CD8-positive, alpha-beta memory T cell (primary cell): ENCODE data around the gene COL13A1. TPM values are rescaled to one million over a fixed set of nuclear protein-coding genes. Genes with fewer than 3 reads are reported as not detected.

Experiments used
- CTCF ChIA-PET: fragments of 350-600 bp; sonication (Branson Sonifier 250); formaldehyde crosslinking; loops from one replicate; lab custom pipeline; 2021; ENCODE audit warnings: antibody characterized with exemption; lab: Charles Lee
- POLR2A ChIA-PET: fragments of 350-600 bp; sonication (Branson Sonifier 250); formaldehyde crosslinking; loops from one replicate; lab custom pipeline; 2021; ENCODE audit warnings: antibody characterized with exemption; lab: Charles Lee
- DNase-seq, 5 donors: peaks; one replicate each; pipeline versions ENCODE4 v3.0.0 to v3.0.0-alpha.2; 2020 to 2022; ENCODE audit warnings: mixed read lengths in 1 of 5
- H3K27ac ChIP-seq: one replicate; pipeline ENCODE4 v1.7.0; 2013; ENCODE audit warnings: low read depth, mild to moderate bottlenecking, low read length, moderate library complexity
- H3K27me3 ChIP-seq: 2 replicates; pipeline ENCODE4 v1.7.0; 2013; ENCODE audit warnings: low read length, mild to moderate bottlenecking; ENCODE audit not compliant: insufficient read depth, poor library complexity, severe bottlenecking
- H3K36me3 ChIP-seq: 2 replicates; pipeline ENCODE4 v1.7.0; 2013; ENCODE audit warnings: mild to moderate bottlenecking, low read length, moderate library complexity; ENCODE audit not compliant: insufficient read depth
- H3K4me1 ChIP-seq: 2 replicates; pipeline ENCODE4 v1.7.0; 2013; ENCODE audit warnings: mild to moderate bottlenecking, low read length, moderate library complexity; ENCODE audit not compliant: insufficient read depth
- H3K4me3 ChIP-seq: 2 replicates; pipeline ENCODE4 v1.7.0; 2013; ENCODE audit warnings: mild to moderate bottlenecking, low read length
- H3K9me3 ChIP-seq: 2 replicates; pipeline ENCODE4 v1.7.0; 2013; ENCODE audit warnings: mild to moderate bottlenecking, low read length
- H3K27ac Mint-ChIP-seq, 8 donors: one replicate each; pipeline ENCODE4 v1.8.0; 2020 to 2021; ENCODE audit warnings: mixed read lengths in 8 of 8, mild to moderate bottlenecking in 6 of 8, inconsistent platforms in 3 of 8, moderate library complexity in 3 of 8
- H3K27me3 Mint-ChIP-seq, 2 donors: one replicate each; pipeline ENCODE4 v1.8.0; 2020 to 2021; ENCODE audit warnings: mixed read lengths in 2 of 2, mild to moderate bottlenecking in 1 of 2, moderate library complexity in 1 of 2
- H3K36me3 Mint-ChIP-seq, 3 donors: one replicate each; pipeline ENCODE4 v1.8.0; 2020 to 2021; ENCODE audit warnings: mixed read lengths in 3 of 3, inconsistent platforms in 1 of 3, mild to moderate bottlenecking in 1 of 3
- H3K4me1 Mint-ChIP-seq, 3 donors: one replicate each; pipeline ENCODE4 v1.8.0; 2020 to 2021; ENCODE audit warnings: mixed read lengths in 3 of 3, inconsistent platforms in 1 of 3, mild to moderate bottlenecking in 1 of 3
- H3K4me3 Mint-ChIP-seq, 7 donors: one replicate each; pipeline ENCODE4 v1.8.0; 2020 to 2021; ENCODE audit warnings: mixed read lengths in 7 of 7, mild to moderate bottlenecking in 6 of 7, moderate library complexity in 4 of 7, inconsistent platforms in 2 of 7
- H3K9me3 Mint-ChIP-seq, 5 donors: one replicate each; pipeline ENCODE4 v1.8.0; 2020 to 2022; ENCODE audit warnings: mixed read lengths in 5 of 5, mild to moderate bottlenecking in 3 of 5, moderate library complexity in 2 of 5, inconsistent platforms in 1 of 5
- polyA plus RNA-seq: library from polyadenylated mRNA; unstranded; fragments of 300-500 nt; fragmentation: Illumina TruSeq; gene quantifications from one replicate; pipeline ENCODE4 v1.2.3, GENCODE V29; 2021
- total RNA-seq, 2 experiments: library from RNA; stranded (reverse); gene quantifications; one replicate each; pipeline ENCODE4 v1.2.3, GENCODE V29; 2021

Gene COL13A1
- total and polyA plus RNA-seq, 3 experiments from 2014 or later: not detected

DNA sequence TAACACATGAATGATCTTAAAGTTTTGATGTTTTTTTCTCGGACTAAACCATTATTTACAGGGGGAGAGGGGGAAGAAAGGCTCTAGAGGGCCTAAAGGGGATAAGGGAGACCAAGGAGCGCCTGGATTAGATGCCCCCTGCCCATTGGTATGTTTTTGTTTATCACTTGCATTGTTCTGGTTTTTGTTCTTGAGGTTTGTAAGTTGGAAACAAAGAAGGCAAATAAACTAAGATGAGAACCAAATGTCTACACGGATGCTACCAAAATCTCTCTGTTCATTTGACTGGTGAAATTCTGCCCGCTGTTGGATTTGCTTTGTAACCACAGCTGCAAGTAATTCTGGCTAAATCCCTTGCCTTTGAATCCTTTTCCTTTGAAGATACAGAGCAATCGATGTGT lies 151.1 kb downstream of the COL13A1 start:
- Histone ChIP-seq H3K27ac (no peak overlapping the region), H3K4me1 (no peaks in the 10 kb centered on the region), H3K4me3 (no peak overlapping the region), H3K27me3 (no peaks in the 10 kb centered on the region), H3K36me3 (no peaks in the 10 kb centered on the region), H3K9me3 (no peaks in the 10 kb centered on the region)
- ChIA-PET CTCF (no interaction called here), POLR2A (no interaction called here)
- Mint-ChIP-seq H3K27ac (no peak overlapping the region), H3K4me3 (no peak overlapping the region), H3K36me3 (no peaks in the 10 kb centered on the region), H3K27me3 (peaks cover 12 to 28% of the 10 kb centered on the region in 2 donors), H3K4me1 (no peaks in the 10 kb centered on the region), H3K9me3 (no peaks in the 10 kb centered on the region)
- DNase-seq: no peak

DNA sequence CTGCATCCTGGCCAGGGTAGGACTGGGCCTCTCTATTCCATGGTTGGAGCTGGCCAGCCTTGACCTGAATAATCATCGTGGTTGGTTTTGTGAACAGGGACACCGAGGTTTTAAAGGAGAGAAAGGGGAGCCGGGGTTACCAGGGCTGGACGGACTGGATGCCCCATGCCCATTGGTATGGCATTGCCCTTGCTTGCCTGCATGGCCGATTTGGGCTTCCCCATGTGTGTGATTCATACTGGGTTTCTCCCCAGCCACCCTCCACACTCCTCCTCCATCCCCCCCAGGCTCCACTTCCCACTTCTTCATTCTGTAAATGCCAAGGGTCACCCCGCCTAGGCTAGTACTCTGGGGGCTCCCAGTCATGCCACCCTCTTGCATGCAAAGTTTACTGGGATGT lies 152.1 kb downstream of the COL13A1 start:
- Histone ChIP-seq H3K4me3 (no peak overlapping the region), H3K27ac (no peak overlapping the region), H3K4me1 (no peaks in the 10 kb centered on the region), H3K27me3 (no peaks in the 10 kb centered on the region), H3K36me3 (no peaks in the 10 kb centered on the region), H3K9me3 (no peaks in the 10 kb centered on the region)
- no peaks in the 10 kb centered on the region for H3K9me3 Mint-ChIP-seq
- H3K27me3 Mint-ChIP-seq: peaks cover 9 to 36% of the 10 kb centered on the region in 2 donors
- H3K4me3 Mint-ChIP-seq: no peak overlapping the region
- POLR2A ChIA-PET: no interaction called here
- no peaks in the 10 kb centered on the region for H3K36me3 Mint-ChIP-seq
- CTCF ChIA-PET: interaction anchor here (1.3 kb wide), 1 partner anchor 15 kb away, joined by 3 read pairs; no protein-coding TSS in a partner anchor
- H3K4me1 Mint-ChIP-seq: no peaks in the 10 kb centered on the region
- no peak for DNase-seq
- H3K27ac Mint-ChIP-seq: no peak overlapping the region

DNA sequence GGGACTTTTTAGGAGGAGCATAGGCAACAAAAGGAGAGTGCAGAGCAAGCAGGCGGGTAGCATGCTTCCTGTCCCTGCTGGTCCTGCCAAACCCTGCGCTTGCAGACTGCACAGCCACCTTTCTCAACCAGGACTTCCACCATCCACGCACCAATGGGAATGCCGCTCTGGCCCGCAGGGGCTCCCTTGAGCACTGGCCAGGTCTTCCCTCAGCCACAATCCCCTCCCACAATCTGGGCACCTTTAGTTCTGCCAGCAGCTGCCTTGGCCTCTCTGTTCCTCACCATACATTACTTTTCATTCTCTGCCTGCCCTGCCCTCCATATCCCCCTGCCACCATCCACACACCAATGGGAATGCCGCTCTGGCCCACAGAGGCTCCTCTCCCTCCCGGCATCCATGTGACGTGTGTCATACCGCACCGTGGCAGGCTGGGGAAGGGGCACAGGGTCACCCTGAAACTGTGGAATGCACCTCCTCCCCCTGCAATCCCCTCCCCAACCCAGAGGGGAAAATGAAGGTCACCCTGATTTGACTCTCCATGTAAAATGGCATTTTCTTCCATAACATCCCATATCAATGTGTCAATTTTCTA lies 153.6 kb downstream of the COL13A1 start:
- Histone ChIP-seq H3K4me3 (no peak overlapping the region), H3K4me1 (no peaks in the 10 kb centered on the region), H3K9me3 (no peaks in the 10 kb centered on the region), H3K27ac (no peak overlapping the region), H3K27me3 (no peaks in the 10 kb centered on the region), H3K36me3 (no peaks in the 10 kb centered on the region)
- POLR2A ChIA-PET: no interaction called here
- H3K4me1 Mint-ChIP-seq: no peaks in the 10 kb centered on the region
- H3K4me3 Mint-ChIP-seq: no peak overlapping the region
- H3K36me3 Mint-ChIP-seq: no peaks in the 10 kb centered on the region
- no peak for DNase-seq
- CTCF ChIA-PET: interaction anchor here (1.3 kb wide), 1 partner anchor 16 kb away, joined by 3 read pairs; no protein-coding TSS in a partner anchor
- H3K27ac Mint-ChIP-seq: no peak overlapping the region
- peaks cover 17 to 39% of the 10 kb centered on the region in 2 donors for H3K27me3 Mint-ChIP-seq
- no peaks in the 10 kb centered on the region for H3K9me3 Mint-ChIP-seq

DNA sequence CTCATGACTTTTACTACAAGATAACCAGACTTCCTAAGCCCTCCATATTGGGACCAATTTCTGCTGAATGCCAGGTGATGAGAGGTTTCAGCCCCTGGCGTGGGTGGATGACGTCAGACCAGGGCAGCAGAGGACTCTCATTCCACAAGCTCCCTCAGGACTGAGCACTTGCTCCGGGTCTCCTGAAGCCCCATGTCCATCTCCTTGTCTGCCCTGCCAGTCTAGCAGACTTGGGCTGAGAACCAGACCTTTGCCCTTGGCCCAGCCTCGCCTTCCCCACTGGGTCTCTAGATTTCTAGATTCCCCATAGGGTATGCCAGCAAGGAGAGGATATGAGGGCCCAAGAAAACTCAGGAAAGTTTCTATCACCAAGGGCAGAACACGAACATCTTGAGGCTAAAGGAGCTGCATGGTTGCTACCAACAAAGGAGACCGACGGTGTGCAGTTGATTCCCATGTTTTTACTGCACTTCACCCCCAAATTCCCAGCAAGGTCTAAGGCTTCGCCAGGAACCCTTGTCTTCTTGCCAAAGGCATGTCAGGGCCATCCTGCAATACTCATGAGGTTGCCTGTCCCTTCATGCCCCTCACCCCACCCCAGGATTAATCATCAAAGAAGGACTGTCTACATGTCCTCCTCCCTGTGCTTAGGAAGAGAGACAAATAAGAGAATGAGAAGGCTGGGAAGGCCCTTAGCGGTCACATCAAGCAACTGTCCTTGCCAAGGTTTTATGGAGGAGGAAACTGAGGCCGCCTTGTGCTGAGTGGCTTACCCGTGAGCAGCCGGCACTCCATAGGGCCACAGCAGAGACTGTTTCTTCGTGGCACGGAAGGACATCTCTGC lies 154.4 kb downstream of the COL13A1 start:
- POLR2A ChIA-PET: no interaction called here
- Histone ChIP-seq H3K36me3 (no peaks in the 10 kb centered on the region), H3K9me3 (no peaks in the 10 kb centered on the region), H3K27me3 (no peaks in the 10 kb centered on the region), H3K4me3 (no peak overlapping the region), H3K27ac (no peak overlapping the region), H3K4me1 (no peaks in the 10 kb centered on the region)
- H3K9me3 Mint-ChIP-seq: no peaks in the 10 kb centered on the region
- H3K36me3 Mint-ChIP-seq: no peaks in the 10 kb centered on the region
- no peak overlapping the region for H3K27ac Mint-ChIP-seq
- CTCF ChIA-PET: no interaction called here
- H3K4me3 Mint-ChIP-seq: no peak overlapping the region
- no peaks in the 10 kb centered on the region for H3K4me1 Mint-ChIP-seq
- DNase-seq: no peak
- H3K27me3 Mint-ChIP-seq: peaks cover 16 to 41% of the 10 kb centered on the region in 2 donors

DNA sequence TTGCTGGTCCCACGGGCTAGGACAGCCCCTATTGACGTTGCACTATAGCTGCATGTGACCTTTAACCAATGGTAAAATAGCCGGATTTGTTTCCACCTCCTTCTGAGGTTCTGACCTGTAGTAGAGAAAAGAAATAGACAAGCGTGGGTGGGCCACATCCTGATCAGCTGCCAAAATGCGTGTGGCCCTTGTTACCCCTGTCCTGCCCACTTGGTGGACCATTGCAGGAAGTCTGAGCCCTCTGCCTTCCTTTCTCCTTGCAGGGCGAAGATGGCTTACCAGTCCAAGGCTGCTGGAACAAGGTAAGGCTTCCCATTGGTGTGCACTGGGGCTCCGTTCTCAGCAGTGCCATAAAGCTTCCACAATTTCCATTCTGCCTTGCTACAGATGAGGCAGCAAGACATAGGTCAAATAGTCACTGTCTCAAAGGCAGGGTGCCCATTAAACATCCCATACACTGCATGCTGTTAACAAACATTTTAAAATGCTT lies 155.1 kb downstream of the COL13A1 start:
- CTCF ChIA-PET: no interaction called here

DNA sequence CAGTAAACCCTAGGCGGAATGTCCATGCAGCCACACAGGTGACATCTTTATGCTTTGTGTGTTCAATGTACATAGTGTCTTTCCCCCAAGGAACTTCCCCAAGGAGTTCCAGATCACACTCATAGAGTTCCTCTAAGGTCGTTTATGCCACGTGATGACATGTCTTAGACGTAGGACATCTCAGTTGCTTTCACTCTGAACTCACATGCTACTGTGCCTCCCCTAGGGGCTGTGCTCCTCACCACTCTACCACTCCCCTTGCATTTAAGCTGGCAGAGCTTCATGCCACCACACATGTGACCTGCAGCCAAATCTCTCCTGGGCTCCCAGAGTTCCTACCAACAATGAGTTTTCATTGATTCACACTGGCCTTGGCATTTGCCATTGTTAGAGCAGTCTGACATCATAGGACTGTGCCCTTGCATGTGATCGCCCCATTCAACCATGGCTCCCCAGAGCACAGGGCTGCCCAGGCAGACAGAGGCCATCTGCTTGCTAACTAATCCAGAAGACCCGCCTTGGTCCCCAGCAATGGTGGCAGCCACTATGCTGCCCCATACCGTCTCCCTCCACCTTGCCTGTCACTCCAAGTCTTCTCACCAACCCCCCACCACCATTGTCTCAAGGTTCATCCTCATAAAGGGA lies 155.7 kb downstream of the COL13A1 start:
- CTCF ChIA-PET: interaction anchor here (0.9 to 1.6 kb wide), 8 partner anchors 9 to 189 kb away, joined by 3 to 5 read pairs (median 4); partner anchors contain the start of gene TYSND1
- no peak for DNase-seq
- Mint-ChIP-seq H3K27ac (no peak overlapping the region), H3K36me3 (no peaks in the 10 kb centered on the region), H3K27me3 (peaks cover 20 to 48% of the 10 kb centered on the region in 2 donors), H3K4me3 (peak overlapping the region in 1 of 7 donors; percentile 52), H3K9me3 (no peaks in the 10 kb centered on the region), H3K4me1 (no peaks in the 10 kb centered on the region)
- Histone ChIP-seq H3K9me3 (no peaks in the 10 kb centered on the region), H3K27ac (no peak overlapping the region), H3K4me1 (no peaks in the 10 kb centered on the region), H3K27me3 (no peaks in the 10 kb centered on the region), H3K4me3 (no peak overlapping the region), H3K36me3 (no peaks in the 10 kb centered on the region)
- POLR2A ChIA-PET: no interaction called here

More for the DNA sequence above, 155.1 kb downstream of the COL13A1 start:
- H3K4me1 ChIP-seq: no peaks in the 10 kb centered on the region
- H3K36me3 ChIP-seq: no peaks in the 10 kb centered on the region
- Mint-ChIP-seq H3K27me3 (peaks cover 17 to 46% of the 10 kb centered on the region in 2 donors), H3K27ac (no peak overlapping the region), H3K4me1 (no peaks in the 10 kb centered on the region), H3K9me3 (no peaks in the 10 kb centered on the region), H3K36me3 (no peaks in the 10 kb centered on the region), H3K4me3 (no peak overlapping the region)
- H3K4me3 ChIP-seq: no peak overlapping the region
- POLR2A ChIA-PET: no interaction called here
- H3K9me3 ChIP-seq: no peaks in the 10 kb centered on the region
- H3K27ac ChIP-seq: no peak overlapping the region
- no peaks in the 10 kb centered on the region for H3K27me3 ChIP-seq
- DNase-seq: no peak

DNA sequence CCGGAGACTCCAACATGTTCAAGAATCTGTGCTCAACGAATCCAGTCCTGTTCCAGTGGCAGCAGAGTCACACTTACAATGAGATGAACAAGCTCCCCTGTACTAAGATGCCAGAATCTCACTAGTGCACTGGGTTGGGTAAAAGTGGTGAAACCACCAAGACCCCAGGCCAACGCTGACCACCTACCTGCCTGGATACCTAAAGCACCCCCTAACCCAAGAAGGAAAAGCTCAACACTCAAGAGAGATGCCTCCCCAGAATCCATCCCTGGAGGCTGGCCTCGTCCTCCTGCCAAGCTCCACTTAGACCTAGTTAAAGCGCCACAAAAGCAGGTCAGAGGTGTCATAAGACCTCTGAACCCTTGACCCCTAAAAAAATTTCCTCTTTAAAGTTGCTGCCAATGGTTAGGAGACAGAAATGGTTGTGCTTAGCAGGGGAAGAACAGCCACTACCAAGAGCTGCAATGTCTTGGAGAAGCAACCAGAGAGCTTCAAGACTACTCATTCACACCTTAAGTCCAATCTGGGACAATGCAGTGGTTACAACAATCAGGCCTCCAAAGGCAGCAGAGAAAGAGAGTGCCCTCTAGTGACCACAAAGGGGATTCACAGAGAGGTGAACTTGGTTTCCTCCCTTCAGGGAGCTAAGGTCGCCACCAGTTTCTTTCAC lies 156.3 kb downstream of the COL13A1 start:
- peak in 2 of 5 donors; percentile 5 to 7 for DNase-seq
- H3K27ac Mint-ChIP-seq: no peak overlapping the region
- Histone ChIP-seq H3K27me3 (no peaks in the 10 kb centered on the region), H3K36me3 (no peaks in the 10 kb centered on the region), H3K27ac (no peak overlapping the region), H3K4me3 (no peak overlapping the region), H3K4me1 (no peaks in the 10 kb centered on the region), H3K9me3 (no peaks in the 10 kb centered on the region)
- no peaks in the 10 kb centered on the region for H3K9me3 Mint-ChIP-seq
- peak overlapping the region in 1 of 7 donors; percentile 52 for H3K4me3 Mint-ChIP-seq
- peaks cover 20 to 53% of the 10 kb centered on the region in 2 donors for H3K27me3 Mint-ChIP-seq
- no peaks in the 10 kb centered on the region for H3K4me1 Mint-ChIP-seq
- POLR2A ChIA-PET: no interaction called here
- no peaks in the 10 kb centered on the region for H3K36me3 Mint-ChIP-seq
- CTCF ChIA-PET: interaction anchor here (0.9 to 1.6 kb wide), 10 partner anchors 9 to 443 kb away, joined by 3 to 5 read pairs (median 4); partner anchors contain the start of gene TYSND1
